Endothelial cell of umbilical vein (primary cell): ENCODE data around the gene COL19A1. TPM values are rescaled to one million over a fixed set of nuclear protein-coding genes. Genes with fewer than 3 reads are reported as not detected.

Experiments
- BruUV-seq: library from RNA; stranded (reverse); fragments of 400-500 nt; replicated peaks from 2 replicates; lab custom pipeline; 2021; lab: Mats Ljungman, UMichigan
- CTCF ChIA-PET: fragments of 300-600, 350-600 bp; sonication (Branson Sonifier 250); formaldehyde crosslinking; loops from one replicate; lab custom pipeline; 2021; ENCODE audit warnings: antibody characterized with exemption, inconsistent platforms; lab: Charles Lee
- POLR2A ChIA-PET: fragments of 300-600, 350-600 bp; sonication (Branson Sonifier 250); formaldehyde crosslinking; loops from one replicate; lab custom pipeline; 2021; ENCODE audit warnings: antibody characterized with exemption, inconsistent platforms; lab: Charles Lee
- DNase-seq: peaks from one replicate; pipeline ENCODE4 v3.0.0-alpha.2; 2011; ENCODE audit warnings: low read depth, low spot score
- FAIRE-seq: peaks from 2 replicates; lab custom pipeline; 2011; peaks lifted over from hg19 to GRCh38; lab: Jason Lieb, UNC
- H2AFZ ChIP-seq: 2 replicates; pipeline ENCODE4 v1.6.0; 2012; ENCODE audit warnings: low read depth, low read length, control low read depth, inconsistent platforms
- H3K27ac ChIP-seq: 2 replicates; pipeline ENCODE4 v1.5.1; 2011; ENCODE audit warnings: low read depth, mild to moderate bottlenecking, control low read depth, low read length, moderate library complexity; ENCODE audit not compliant: insufficient read depth
- H3K27me3 ChIP-seq, 2 experiments: 2 replicates each; pipeline versions ENCODE4 v1.6.0 to v1.6.1; 2011; ENCODE audit warnings: low read length in 2 of 2, mixed read lengths in 1 of 2; ENCODE audit not compliant: control insufficient read depth in 2 of 2, insufficient read depth in 2 of 2
- H3K36me3 ChIP-seq, 2 experiments: 2 replicates in 1 of 2; 3 replicates in 1 of 2; pipeline ENCODE4 v1.5.1; 2011; ENCODE audit warnings: low read length in 2 of 2, mild to moderate bottlenecking in 1 of 2, moderate library complexity in 1 of 2; ENCODE audit not compliant: control insufficient read depth in 2 of 2, insufficient read depth in 2 of 2; ENCODE audit errors: extremely low read depth in 1 of 2
- H3K4me1 ChIP-seq: 3 replicates; pipeline ENCODE4 v1.5.1; 2011; ENCODE audit warnings: mild to moderate bottlenecking, low read length; ENCODE audit not compliant: control insufficient read depth, insufficient read depth; ENCODE audit errors: extremely low read depth
- H3K4me2 ChIP-seq: 2 replicates; pipeline ENCODE4 v1.6.1; 2011; ENCODE audit warnings: low read length, control low read depth, mixed read lengths; ENCODE audit not compliant: insufficient read depth
- H3K4me3 ChIP-seq, 3 experiments: fragments of 200-600 bp in 1 of 3; sonication (generic), shearing (Covaris generic) in 1 of 3; replicated peaks in 1 of 3; 2 replicates each; pipeline ENCODE4 v1.5.1; 2011 to 2016; ENCODE audit warnings: control low read depth in 3 of 3, low read length in 3 of 3, mild to moderate bottlenecking in 2 of 3, inconsistent platforms in 1 of 3, low read depth in 1 of 3, moderate library complexity in 1 of 3; ENCODE audit not compliant: insufficient read depth in 1 of 3
- H3K79me2 ChIP-seq: 2 replicates; pipeline ENCODE4 v1.6.0; 2012; ENCODE audit warnings: low read length, inconsistent platforms; ENCODE audit not compliant: control insufficient read depth, insufficient read depth
- H3K9ac ChIP-seq: replicated peaks from 2 replicates; pipeline ENCODE3; 2011; ENCODE audit warnings: low read length, control low read depth; ENCODE audit not compliant: insufficient read depth; ENCODE audit errors: extremely low read depth
- H3K9me1 ChIP-seq: replicated peaks from 3 replicates; pipeline ENCODE4 v1.6.0; 2011; ENCODE audit warnings: mild to moderate bottlenecking, low read length; ENCODE audit not compliant: control insufficient read depth, insufficient read depth; ENCODE audit errors: extremely low read depth
- H3K9me3 ChIP-seq: replicated peaks from 2 replicates; pipeline ENCODE4 v1.5.1; 2012; ENCODE audit warnings: low read length, inconsistent platforms; ENCODE audit not compliant: control insufficient read depth, insufficient read depth
- H4K20me1 ChIP-seq: replicated peaks from 2 replicates; pipeline ENCODE3; 2011; ENCODE audit warnings: mild to moderate bottlenecking, low read length; ENCODE audit not compliant: control insufficient read depth, insufficient read depth; ENCODE audit errors: extremely low read depth
- CTCF ChIP-seq, 2 donors: IDR thresholded peaks; 1 replicate in 1 of 2; 2 replicates in 1 of 2; pipeline ENCODE4 v1.5.1; 2011; ENCODE audit warnings: low read length in 2 of 2, mild to moderate bottlenecking in 2 of 2, moderate library complexity in 2 of 2, control low read depth in 1 of 2, inconsistent platforms in 1 of 2, low read depth in 1 of 2; ENCODE audit not compliant: insufficient read depth in 1 of 2; ENCODE audit errors: extremely low read depth in 1 of 2
- EZH2 ChIP-seq: IDR thresholded peaks from 2 replicates; pipeline ENCODE4 v1.6.1; 2012; ENCODE audit warnings: borderline replicate concordance, low read depth, mild to moderate bottlenecking, moderate library complexity, low read length, inconsistent platforms; ENCODE audit not compliant: severe bottlenecking
- FOS ChIP-seq: IDR thresholded peaks from 2 replicates; pipeline ENCODE4 v1.6.1; 2011; ENCODE audit warnings: mild to moderate bottlenecking, low read length, moderate library complexity, borderline replicate concordance; ENCODE audit not compliant: insufficient read depth
- JUN ChIP-seq: IDR thresholded peaks from 2 replicates; pipeline ENCODE4 v1.6.1; 2011; ENCODE audit warnings: borderline replicate concordance, low read depth; ENCODE audit not compliant: insufficient read length, insufficient read depth
- MAX ChIP-seq: IDR thresholded peaks from 2 replicates; pipeline ENCODE4 v1.6.1; 2011; ENCODE audit not compliant: insufficient read depth, insufficient read length
- MYC ChIP-seq: IDR thresholded peaks from one replicate; pipeline ENCODE4 v1.6.1; 2011; ENCODE audit warnings: mild to moderate bottlenecking, low read depth, low read length
- POLR2AphosphoS5 ChIP-seq: IDR thresholded peaks from 2 replicates; pipeline ENCODE4 v1.6.1; 2012; ENCODE audit warnings: low read depth, mild to moderate bottlenecking, control low read depth, low read length, moderate library complexity; ENCODE audit not compliant: insufficient read depth
- dilution Hi-C: fragments of 300-500 bp; cut with MboI; formaldehyde crosslinking; loops from one replicate; pipeline ENCODE4 v1.15.0; 2019; ENCODE audit warnings: low sequenced_read_pairs; ENCODE audit not compliant: extremely low pct_ligation_motif_present
- intact Hi-C: fragments of 100-400 bp; cut with micrococcal nuclease; formaldehyde crosslinking; loops from one replicate; pipeline ENCODE4 v1.10.0; 2022
- polyA plus RNA-seq, 4 experiments: library from polyadenylated mRNA; depleted of rRNA in 3 of 4; stranded (reverse) in 3 of 4; unstranded in 1 of 4; fragments of >200 nt; gene quantifications; 2 replicates each; pipeline versions ENCODE4 v1.2.1 to v1.2.3, GENCODE V29; 2011 to 2012; ENCODE audit warnings: missing spikeins in 1 of 4
- total RNA-seq: library from RNA; stranded (reverse); gene quantifications from 2 replicates; pipeline ENCODE4 v1.2.3, GENCODE V29; 2021

The COL19A1 gene
- total and polyA plus RNA-seq, 2 donors (not counting 3 experiments of a cell fraction or from before 2014, with no cell fraction given), result not detected

DNA sequence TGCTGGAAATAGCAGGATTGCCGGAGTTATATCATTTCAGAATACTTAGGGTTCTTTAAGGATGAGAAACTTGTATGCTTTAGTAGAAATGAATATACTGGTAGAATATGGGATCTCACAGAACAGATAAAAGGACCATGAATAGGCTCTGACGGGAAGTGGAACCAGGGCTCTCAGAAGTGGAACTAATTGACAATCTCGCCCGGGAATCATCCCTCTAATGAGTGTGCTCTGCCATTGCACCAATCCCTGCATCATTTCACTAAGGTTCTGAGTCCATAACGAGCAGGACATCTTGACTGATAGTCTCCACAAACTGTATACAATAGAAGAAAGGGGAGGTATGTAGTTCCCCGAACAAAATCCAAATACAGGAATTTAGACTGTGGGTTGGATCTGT lies 286.4 kb downstream of the COL19A1 start:
- no peaks in the 10 kb centered on the region for H3K9me3 ChIP-seq
- no TSS peak for BruUV-seq
- TF ChIP-seq JUN, result no peak
- TF ChIP-seq MAX, result no peak
- no peak for TF ChIP-seq MYC
- TF ChIP-seq CTCF (IDR thresholded peaks at IDR 0.05; ENCODE audit: extremely low read depth in 1 of 2, insufficient read depth in 1 of 2, low read depth in 1 of 2, low read length in 2 of 2), result no peak
- TF ChIP-seq EZH2, result no peak
- TF ChIP-seq FOS, result no peak
- no peak for TF ChIP-seq POLR2AphosphoS5
- no peaks in the 10 kb centered on the region for H4K20me1 ChIP-seq
- dilution Hi-C loops (no loop called here), intact Hi-C loops (no loop called here)
- no peak overlapping the region for H3K4me2 ChIP-seq
- H3K27me3 ChIP-seq, result no peaks in the 10 kb centered on the region
- CTCF ChIA-PET, result no interaction called here
- no peak overlapping the region for H3K4me3 ChIP-seq
- no peaks in the 10 kb centered on the region for H3K4me1 ChIP-seq
- H3K9me1 ChIP-seq, result no peaks in the 10 kb centered on the region
- H3K9ac ChIP-seq, result no peak overlapping the region
- POLR2A ChIA-PET, result no interaction called here
- FAIRE-seq (no peak), DNase-seq (no peak)
- H3K79me2 ChIP-seq, result no peaks in the 10 kb centered on the region
- H2AFZ ChIP-seq, result no peak overlapping the region
- H3K27ac ChIP-seq, result no peak overlapping the region
- no peaks in the 10 kb centered on the region for H3K36me3 ChIP-seq
